RKO (cell line): ENCODE results near the gene PRUNE2.
A peak's percentile ranks its signal among the peaks of the same experiment; 100 is the strongest.

Source experiments
- DNase-seq: peaks from one replicate; pipeline ENCODE4 v3.0.0-alpha.2; 2016; ENCODE audit warnings: low spot score

Gene PRUNE2

DNA sequence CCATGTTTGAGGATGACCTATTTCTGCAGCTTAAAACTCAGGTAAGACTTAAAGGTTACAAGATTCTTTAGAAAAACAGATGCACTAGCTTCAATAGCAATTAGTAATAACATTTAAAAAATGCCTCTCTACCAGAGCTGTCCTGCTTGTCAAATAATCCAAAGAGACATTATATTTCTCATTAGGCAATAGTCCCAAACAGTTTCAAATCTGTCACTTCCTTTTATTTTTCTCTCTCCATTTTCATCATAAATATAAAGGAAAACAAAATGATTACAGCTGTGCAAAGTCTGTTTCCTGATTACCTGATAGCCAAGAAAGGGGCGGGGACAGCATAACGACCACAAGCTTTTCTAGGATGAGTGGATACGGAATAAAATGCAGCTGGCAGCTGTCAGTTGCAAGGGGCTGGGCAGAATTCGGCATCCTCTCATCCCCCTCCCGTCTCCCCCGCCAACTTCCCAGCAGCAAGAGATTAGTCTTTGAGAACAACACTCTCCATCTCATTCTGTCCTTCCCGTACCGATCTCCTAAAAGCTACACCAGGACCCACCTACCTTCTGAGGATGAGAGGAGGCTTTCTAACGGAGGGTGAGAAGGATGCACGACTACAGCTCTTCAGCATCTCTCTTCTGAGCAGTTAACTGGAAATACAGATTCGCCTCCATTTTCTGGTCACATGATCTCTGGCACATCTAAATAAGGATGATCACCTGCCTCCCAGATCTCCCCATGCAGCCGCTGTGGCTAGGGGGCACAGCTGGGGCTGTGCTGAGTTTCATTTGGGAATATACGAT, 214.2 kb downstream of the PRUNE2 start:
- DNase-seq: no peak

DNA sequence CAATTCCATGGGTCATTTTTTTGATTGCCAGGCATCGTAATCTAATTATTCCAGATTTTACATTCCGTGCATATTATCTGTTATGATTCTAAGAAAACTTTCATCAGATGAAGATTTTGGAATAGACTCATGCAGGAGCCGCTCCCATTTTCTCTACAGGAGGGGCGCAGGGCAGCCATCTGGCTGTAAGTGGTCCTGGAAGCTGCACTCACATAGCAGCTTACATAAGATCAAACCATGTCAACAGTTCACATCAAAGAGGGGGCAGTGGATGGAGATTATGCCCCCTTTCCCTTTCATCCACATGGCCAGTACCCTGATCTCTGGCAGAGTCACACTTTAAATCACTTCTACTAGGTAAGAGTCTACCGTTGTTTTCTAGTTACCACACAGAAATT, 214.9 kb downstream of the PRUNE2 start:
- DNase-seq: no peak

GRCh38 chr9:76690246-76690972, 215.5 kb downstream of the PRUNE2 start:
- no peak for DNase-seq

DNA sequence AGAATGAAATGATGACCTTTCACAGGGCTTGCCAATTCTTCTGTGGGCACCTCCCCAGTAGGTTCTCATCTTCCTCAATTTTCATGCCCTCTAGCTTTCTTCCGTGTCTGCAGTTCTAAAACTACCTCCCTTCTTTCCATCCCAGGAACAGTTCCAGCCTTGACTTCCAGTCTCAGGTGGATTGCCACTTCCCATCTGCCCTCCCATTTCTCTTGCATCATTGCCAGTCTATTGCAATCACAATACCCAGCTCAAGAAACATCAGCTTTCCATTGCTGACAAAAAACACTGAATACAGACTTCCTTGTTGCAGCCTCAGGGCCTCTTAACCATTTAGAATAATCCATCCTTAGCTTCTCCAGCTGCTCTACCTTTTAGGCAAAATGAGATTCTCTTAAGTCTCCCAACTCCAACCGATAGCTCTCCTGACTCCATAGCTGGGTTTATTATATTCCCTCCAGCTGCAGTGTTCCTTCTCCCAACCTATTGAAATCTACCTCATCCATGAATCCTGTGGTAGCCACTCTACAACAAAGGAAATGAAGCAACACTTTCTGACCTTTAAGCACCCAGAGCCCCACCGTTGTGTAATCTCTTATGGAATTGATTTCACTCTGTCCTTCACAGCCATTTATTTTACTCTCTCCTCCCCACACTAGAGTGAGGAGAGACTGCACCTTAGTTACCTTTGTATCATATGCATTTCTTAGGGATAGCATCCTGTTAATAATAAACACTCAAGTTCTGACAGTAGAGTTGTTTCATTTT, 217.3 kb downstream of the PRUNE2 start:
- no peak for DNase-seq

GRCh38 chr9:76687861-76688391, 218.0 kb downstream of the PRUNE2 start:
- peak; percentile 41 for DNase-seq

GRCh38 chr9:76686756-76687155, 219.2 kb downstream of the PRUNE2 start:
- DNase-seq: no peak

DNA sequence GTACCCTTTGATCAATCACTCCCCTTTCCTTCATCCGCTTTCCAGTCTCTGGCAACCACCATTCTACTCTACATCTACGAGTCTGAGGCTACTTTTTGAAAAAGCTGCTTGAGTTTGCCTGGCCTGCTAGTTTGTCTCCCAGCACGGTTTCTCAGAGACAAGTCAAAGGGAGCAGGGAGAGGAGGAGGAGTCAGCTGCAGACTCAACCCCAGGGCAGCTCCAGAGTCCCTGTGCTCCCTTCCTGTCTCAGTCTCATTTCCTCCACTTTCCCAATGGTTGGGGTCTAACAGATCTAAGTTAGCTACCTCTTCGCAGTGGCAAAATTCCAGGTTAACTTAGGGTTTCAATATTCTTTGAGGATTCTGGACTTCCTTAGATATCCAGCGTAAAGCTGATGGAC, 221.7 kb downstream of the PRUNE2 start:
- DNase-seq: no peak

DNA sequence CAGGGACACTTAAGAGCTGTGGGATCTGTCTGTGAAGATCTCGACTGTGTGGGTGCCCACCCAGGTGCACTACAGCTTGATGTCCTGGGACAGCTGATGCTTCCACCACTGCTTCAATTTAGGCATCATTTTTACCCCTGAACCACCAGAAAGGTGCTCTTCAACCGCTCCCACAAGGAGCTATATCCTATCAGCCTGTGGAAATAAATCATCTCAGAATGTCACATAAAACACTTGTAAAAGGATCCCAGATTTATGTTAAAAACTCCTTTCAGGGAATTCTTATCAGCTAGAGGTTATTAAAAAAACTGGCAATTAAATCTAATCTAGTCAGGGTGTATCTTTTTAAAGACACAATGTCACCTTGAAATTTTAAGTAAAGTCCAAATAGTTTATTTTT, 224.4 kb downstream of the PRUNE2 start:
- DNase-seq: no peak

GRCh38 chr9:76680716-76681425, 225.0 kb downstream of the PRUNE2 start:
- DNase-seq: no peak

DNA sequence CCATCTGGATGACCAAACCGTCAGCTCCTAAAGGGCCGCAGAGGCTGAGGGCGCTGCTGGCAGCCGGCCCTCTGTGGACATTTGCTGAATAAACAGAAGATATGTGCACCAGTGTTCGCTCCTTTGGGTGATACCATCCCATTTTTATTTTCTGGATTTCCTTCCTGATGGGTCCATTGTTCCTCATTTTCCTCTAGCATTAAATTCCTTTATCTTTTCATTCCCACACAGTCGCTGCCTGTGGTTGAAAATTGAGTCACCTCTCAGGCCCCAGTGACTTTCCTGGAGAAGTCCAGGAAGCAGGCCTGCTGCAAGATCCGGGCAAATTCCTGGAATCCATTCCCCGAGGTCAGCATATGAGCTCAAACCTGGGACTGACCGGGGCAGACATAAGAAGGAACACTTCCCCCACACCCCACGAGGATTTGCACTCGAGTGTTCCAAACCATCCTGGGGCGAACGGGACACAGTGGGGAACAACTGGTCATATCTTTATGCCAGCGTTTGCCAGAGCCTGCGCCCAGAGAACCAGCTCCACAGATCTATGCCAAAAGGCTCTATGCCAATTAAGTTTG, 228.3 kb downstream of the PRUNE2 start:
- no peak for DNase-seq

DNA sequence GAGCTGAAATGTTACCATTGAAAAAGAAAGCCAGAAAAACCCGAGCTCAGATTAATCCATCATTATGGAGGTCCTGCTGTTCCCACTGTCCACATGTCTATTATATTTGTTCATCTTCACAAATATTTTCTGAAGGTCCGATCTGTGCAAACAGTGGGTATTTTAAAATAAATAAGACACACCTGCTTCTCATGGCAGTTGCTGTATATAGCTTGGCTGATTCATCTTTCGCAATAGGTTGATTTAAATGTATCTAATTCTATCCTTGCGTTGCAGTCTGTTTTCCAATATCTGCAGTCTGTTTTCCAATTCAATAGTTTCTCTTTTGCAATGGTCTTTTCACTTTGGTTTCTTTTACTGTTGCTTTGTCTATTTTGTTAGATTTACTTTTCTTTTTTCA, 229.1 kb downstream of the PRUNE2 start:
- DNase-seq: no peak

DNA sequence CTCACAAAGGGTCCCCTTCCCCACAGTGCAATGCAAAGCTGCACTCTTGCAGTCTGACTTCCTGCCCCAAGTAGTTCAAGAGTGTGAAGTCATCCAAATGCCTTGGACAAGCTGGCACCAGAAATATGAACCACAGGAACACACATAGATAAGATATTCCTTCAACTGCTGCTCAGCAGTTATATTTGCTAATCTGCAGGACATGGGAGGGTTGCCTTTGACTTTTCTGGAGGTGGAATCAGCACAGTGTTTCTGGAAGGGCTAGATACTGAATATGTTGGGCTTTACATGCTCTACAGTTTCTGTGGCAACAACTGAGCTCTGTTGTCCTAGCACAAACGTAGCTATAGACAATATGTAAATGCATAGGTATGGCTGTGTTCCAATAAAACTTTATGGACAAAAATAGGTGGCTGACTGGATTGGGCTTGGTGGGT, 238.4 kb downstream of the PRUNE2 start:
- no peak for DNase-seq

DNA sequence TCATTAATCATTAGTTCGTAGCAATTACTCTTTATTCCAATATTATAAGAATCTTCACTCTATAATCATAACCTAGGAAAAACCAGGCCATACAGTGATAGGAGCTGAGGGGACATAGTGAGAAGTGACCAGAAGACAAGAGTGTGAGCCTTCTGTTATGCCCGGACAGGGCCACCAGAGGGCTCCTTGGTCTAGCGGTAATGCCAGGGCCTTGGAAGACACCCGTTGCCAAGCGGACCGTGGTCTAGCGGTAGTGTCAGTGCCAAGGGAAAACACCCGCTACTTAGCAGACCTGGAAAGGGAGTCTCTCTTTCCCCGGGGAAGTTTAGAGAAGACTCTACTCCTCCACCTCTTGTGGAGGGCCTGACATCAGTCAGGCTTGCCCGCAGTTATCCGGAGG, 239.9 kb downstream of the PRUNE2 start:
- peak; percentile 55 for DNase-seq

GRCh38 chr9:76665458-76665857, 240.5 kb downstream of the PRUNE2 start:
- DNase-seq: no peak

GRCh38 chr9:76664120-76664519, 241.8 kb downstream of the PRUNE2 start:
- DNase-seq: no peak

GRCh38 chr9:76662476-76663281, 243.2 kb downstream of the PRUNE2 start:
- no peak for DNase-seq

- peak; percentile 58 for DNase-seq
Observed at GRCh38 chr9:76658510-76659231, 247.2 kb downstream of the PRUNE2 start.

DNA sequence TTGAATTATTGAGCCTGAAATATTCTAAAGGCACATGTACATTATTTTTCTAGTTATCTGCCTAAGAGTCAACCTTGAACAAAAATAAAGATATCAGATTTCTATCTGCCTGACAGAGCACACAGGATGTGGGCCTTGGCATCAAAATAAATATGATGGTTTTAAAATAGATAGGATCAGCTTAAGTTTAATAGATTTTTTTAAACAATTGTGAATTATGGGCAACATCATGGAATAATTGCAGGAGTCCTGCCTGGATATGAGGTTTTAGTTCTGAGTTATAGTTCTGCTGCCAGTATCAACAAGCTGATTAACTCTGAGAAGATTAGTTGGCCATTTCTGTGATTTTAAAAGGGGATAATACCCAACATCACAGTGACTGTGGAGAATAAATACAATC, 248.6 kb downstream of the PRUNE2 start:
- DNase-seq: no peak

GRCh38 chr9:76655971-76656370, 249.9 kb downstream of the PRUNE2 start:
- no peak for DNase-seq

DNA sequence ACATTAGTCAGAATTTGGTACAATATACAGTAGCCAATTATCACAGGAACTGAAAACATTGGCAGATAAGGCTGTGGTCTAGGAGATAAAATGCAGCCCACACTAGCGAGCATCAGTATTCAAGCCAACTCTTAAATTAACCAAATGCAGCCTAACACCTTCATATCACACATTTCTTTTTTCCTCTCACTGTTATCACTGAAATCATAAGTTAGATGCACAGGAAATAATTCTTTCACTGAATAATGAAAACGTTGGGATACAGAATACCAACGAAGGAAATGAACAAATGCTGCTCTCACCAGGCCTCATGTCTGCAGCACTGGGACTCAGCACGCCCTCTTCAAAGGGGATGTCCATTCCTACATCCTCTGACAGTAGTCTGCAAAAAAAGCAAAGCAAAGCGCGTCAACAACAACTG, 250.8 kb downstream of the PRUNE2 start:
- no peak for DNase-seq
